ENCODE results near the gene ACP2.

Gene ACP2

GRCh38 chr11:47235163-47235562 lies 13.5 kb downstream of the ACP2 start:
- H3K4me3 ChIP-seq (ENCODE audit: low read length), result no peak overlapping the region
- no peaks in the 10 kb centered on the region for H3K27me3 ChIP-seq (ENCODE audit: insufficient read depth, low read length)
- H3K9me3 ChIP-seq (ENCODE audit: insufficient read depth, low read depth, low read length), result no peaks in the 10 kb centered on the region
- peaks cover 54% of the 10 kb centered on the region for H3K36me3 ChIP-seq (ENCODE audit: insufficient read depth, low read depth, low read length)
- no peak overlapping the region for H3K9ac ChIP-seq (ENCODE audit: low read depth, low read length)
- no peaks in the 10 kb centered on the region for H3K4me1 ChIP-seq (ENCODE audit: insufficient read depth, low read length)
- H3K27ac ChIP-seq (ENCODE audit: low read length), result no peak overlapping the region

- Histone ChIP-seq H3K27me3 (ENCODE audit: insufficient read depth, low read length) (no peaks in the 10 kb centered on the region), H3K4me3 (ENCODE audit: low read length) (no peak overlapping the region), H3K4me1 (ENCODE audit: insufficient read depth, low read length) (no peaks in the 10 kb centered on the region), H3K9me3 (ENCODE audit: insufficient read depth, low read depth, low read length) (no peaks in the 10 kb centered on the region), H3K36me3 (ENCODE audit: insufficient read depth, low read depth, low read length) (peaks cover 49% of the 10 kb centered on the region), H3K27ac (ENCODE audit: low read length) (no peak overlapping the region), H3K9ac (ENCODE audit: low read depth, low read length) (no peak overlapping the region)
These were observed 13.9 kb downstream of the ACP2 start for GRCh38 chr11:47234669-47235100.

- Histone ChIP-seq H3K36me3 (ENCODE audit: insufficient read depth, low read depth, low read length) (peaks cover 43% of the 10 kb centered on the region), H3K27ac (ENCODE audit: low read length) (no peak overlapping the region), H3K9me3 (ENCODE audit: insufficient read depth, low read depth, low read length) (no peaks in the 10 kb centered on the region), H3K4me3 (ENCODE audit: low read length) (no peak overlapping the region), H3K9ac (ENCODE audit: low read depth, low read length) (no peak overlapping the region), H3K4me1 (ENCODE audit: insufficient read depth, low read length) (no peaks in the 10 kb centered on the region), H3K27me3 (ENCODE audit: insufficient read depth, low read length) (no peaks in the 10 kb centered on the region)
These were observed 14.5 kb downstream of the ACP2 start for GRCh38 chr11:47233989-47234668.

GRCh38 chr11:47233051-47233450 lies 15.6 kb downstream of the ACP2 start:
- Histone ChIP-seq H3K27ac (ENCODE audit: low read length) (no peak overlapping the region), H3K9me3 (ENCODE audit: insufficient read depth, low read depth, low read length) (no peaks in the 10 kb centered on the region), H3K9ac (ENCODE audit: low read depth, low read length) (no peak overlapping the region), H3K4me3 (ENCODE audit: low read length) (no peak overlapping the region), H3K4me1 (ENCODE audit: insufficient read depth, low read length) (no peaks in the 10 kb centered on the region), H3K36me3 (ENCODE audit: insufficient read depth, low read depth, low read length) (peaks cover 36% of the 10 kb centered on the region), H3K27me3 (ENCODE audit: insufficient read depth, low read length) (no peaks in the 10 kb centered on the region)

- no peaks in the 10 kb centered on the region for H3K9me3 ChIP-seq (ENCODE audit: insufficient read depth, low read depth, low read length)
- H3K27ac ChIP-seq (ENCODE audit: low read length), result no peak overlapping the region
- H3K4me1 ChIP-seq (ENCODE audit: insufficient read depth, low read length), result no peaks in the 10 kb centered on the region
- no peaks in the 10 kb centered on the region for H3K27me3 ChIP-seq (ENCODE audit: insufficient read depth, low read length)
- no peak overlapping the region for H3K4me3 ChIP-seq (ENCODE audit: low read length)
- peaks cover 30% of the 10 kb centered on the region for H3K36me3 ChIP-seq (ENCODE audit: insufficient read depth, low read depth, low read length)
- no peak overlapping the region for H3K9ac ChIP-seq (ENCODE audit: low read depth, low read length)
These were observed 19.5 kb downstream of the ACP2 start for GRCh38 chr11:47229161-47229560.

- Histone ChIP-seq H3K9me3 (ENCODE audit: insufficient read depth, low read depth, low read length) (no peaks in the 10 kb centered on the region), H3K36me3 (ENCODE audit: insufficient read depth, low read depth, low read length) (peaks cover 41% of the 10 kb centered on the region), H3K27me3 (ENCODE audit: insufficient read depth, low read length) (no peaks in the 10 kb centered on the region), H3K4me3 (ENCODE audit: low read length) (no peak overlapping the region), H3K4me1 (ENCODE audit: insufficient read depth, low read length) (no peaks in the 10 kb centered on the region), H3K9ac (ENCODE audit: low read depth, low read length) (no peak overlapping the region), H3K27ac (ENCODE audit: low read length) (no peak overlapping the region)
These were observed 22.8 kb downstream of the ACP2 start for GRCh38 chr11:47225552-47226400.

- Histone ChIP-seq H3K27me3 (ENCODE audit: insufficient read depth, low read length) (no peaks in the 10 kb centered on the region), H3K4me1 (ENCODE audit: insufficient read depth, low read length) (no peaks in the 10 kb centered on the region)
These were observed 25.9 kb downstream of the ACP2 start for GRCh38 chr11:47222696-47223095.

GRCh38 chr11:47220401-47220821 lies 28.2 kb downstream of the ACP2 start:
- H3K4me1 ChIP-seq (ENCODE audit: insufficient read depth, low read length), result peaks cover 10% of the 10 kb centered on the region
- no peak overlapping the region for H3K9ac ChIP-seq (ENCODE audit: low read depth, low read length)
- H3K27ac ChIP-seq (ENCODE audit: low read length), result no peak overlapping the region
- no peaks in the 10 kb centered on the region for H3K9me3 ChIP-seq (ENCODE audit: insufficient read depth, low read depth, low read length)
- H3K27me3 ChIP-seq (ENCODE audit: insufficient read depth, low read length), result no peaks in the 10 kb centered on the region
- H3K36me3 ChIP-seq (ENCODE audit: insufficient read depth, low read depth, low read length), result peaks cover 38% of the 10 kb centered on the region
- H3K4me3 ChIP-seq (ENCODE audit: low read length), result no peak overlapping the region

More at GRCh38 chr11:47222696-47223095, 25.9 kb downstream of the ACP2 start:
- Histone ChIP-seq H3K9me3 (ENCODE audit: insufficient read depth, low read depth, low read length) (no peaks in the 10 kb centered on the region), H3K9ac (ENCODE audit: low read depth, low read length) (no peak overlapping the region), H3K4me3 (ENCODE audit: low read length) (no peak overlapping the region), H3K27ac (ENCODE audit: low read length) (no peak overlapping the region), H3K36me3 (ENCODE audit: insufficient read depth, low read depth, low read length) (peaks cover 55% of the 10 kb centered on the region)

GRCh38 chr11:47216121-47216798 lies 32.4 kb downstream of the ACP2 start:
- Histone ChIP-seq H3K36me3 (ENCODE audit: insufficient read depth, low read depth, low read length) (peaks cover 21% of the 10 kb centered on the region), H3K4me1 (ENCODE audit: insufficient read depth, low read length) (peaks cover 10% of the 10 kb centered on the region), H3K9ac (ENCODE audit: low read depth, low read length) (peak overlapping the region; percentile 96; the same call in 1 of the 2 replicates), H3K9me3 (ENCODE audit: insufficient read depth, low read depth, low read length) (no peaks in the 10 kb centered on the region), H3K27ac (ENCODE audit: low read length) (no peak overlapping the region), H3K4me3 (ENCODE audit: low read length) (peak overlapping the region; percentile 88), H3K27me3 (ENCODE audit: insufficient read depth, low read length) (no peaks in the 10 kb centered on the region)

- Histone ChIP-seq H3K4me3 (ENCODE audit: low read length) (peak overlapping the region; percentile 88), H3K27me3 (ENCODE audit: insufficient read depth, low read length) (no peaks in the 10 kb centered on the region), H3K27ac (ENCODE audit: low read length) (peak overlapping the region; percentile 89), H3K4me1 (ENCODE audit: insufficient read depth, low read length) (peaks cover 10% of the 10 kb centered on the region), H3K36me3 (ENCODE audit: insufficient read depth, low read depth, low read length) (peaks cover 16% of the 10 kb centered on the region), H3K9me3 (ENCODE audit: insufficient read depth, low read depth, low read length) (no peaks in the 10 kb centered on the region), H3K9ac (ENCODE audit: low read depth, low read length) (peak overlapping the region; percentile 96)
These were observed 33.2 kb downstream of the ACP2 start for GRCh38 chr11:47215366-47215910.

GRCh38 chr11:47213950-47214565 lies 34.6 kb downstream of the ACP2 start:
- Histone ChIP-seq H3K4me1 (ENCODE audit: insufficient read depth, low read length) (peaks cover 10% of the 10 kb centered on the region), H3K9me3 (ENCODE audit: insufficient read depth, low read depth, low read length) (no peaks in the 10 kb centered on the region), H3K27me3 (ENCODE audit: insufficient read depth, low read length) (no peaks in the 10 kb centered on the region), H3K9ac (ENCODE audit: low read depth, low read length) (peak overlapping the region; percentile 69; the same call in 1 of the 2 replicates), H3K27ac (ENCODE audit: low read length) (no peak overlapping the region), H3K36me3 (ENCODE audit: insufficient read depth, low read depth, low read length) (peaks cover 7% of the 10 kb centered on the region), H3K4me3 (ENCODE audit: low read length) (peak overlapping the region; percentile 88; the same call in 1 of the 2 replicates)

Measured in iPS-20b (cell line).